HepG2 (cell line): ENCODE data around the gene SRD5A3. TPM values are rescaled to one million over a fixed set of nuclear protein-coding genes. Genes with fewer than 3 reads are reported as not detected.

Source experiments
- BRCA1 ChIP-seq: sonication (generic); formaldehyde crosslinking; IDR thresholded peaks from 2 replicates; pipeline ENCODE4 v1.4.0; 2020; ENCODE audit warnings: missing genetic modification reagents
- CENPT ChIP-seq: sonication (generic); formaldehyde crosslinking; IDR thresholded peaks from 2 replicates; pipeline ENCODE4 v1.8.0; 2022; ENCODE audit warnings: low read depth, mild to moderate bottlenecking, moderate library complexity, missing genetic modification reagents
- MAFG ChIP-seq: sonication (generic); formaldehyde crosslinking; IDR thresholded peaks from 2 replicates; pipeline ENCODE4 v1.5.1; 2020; ENCODE audit warnings: mild to moderate bottlenecking, missing genetic modification reagents
- PRMT3 ChIP-seq: sonication (generic); formaldehyde crosslinking; IDR thresholded peaks from 2 replicates; pipeline ENCODE4 v1.8.1; 2022; ENCODE audit warnings: low read depth, mild to moderate bottlenecking, moderate library complexity, missing genetic modification reagents, borderline replicate concordance
- SP4 ChIP-seq: sonication (generic); formaldehyde crosslinking; IDR thresholded peaks from 2 replicates; pipeline ENCODE4 v1.8.1; 2023; ENCODE audit warnings: mild to moderate bottlenecking, missing genetic modification reagents
- SP5 ChIP-seq: IDR thresholded peaks from 2 replicates; pipeline ENCODE4 v1.6.1; 2016; ENCODE audit warnings: low read depth, borderline replicate concordance
- SUZ12 ChIP-seq: fragments of 150-350 bp; IDR thresholded peaks from 2 replicates; pipeline ENCODE4 v1.6.1; 2014; ENCODE audit warnings: low read depth, low read length
- TBL1XR1 ChIP-seq: fragments of 150-350 bp; IDR thresholded peaks from 2 replicates; pipeline ENCODE4 v1.6.1; 2014; ENCODE audit warnings: borderline replicate concordance, low read length; ENCODE audit not compliant: partially characterized antibody
- ZBTB21 ChIP-seq: sonication (generic); formaldehyde crosslinking; IDR thresholded peaks from 2 replicates; pipeline ENCODE4 v1.4.0; 2020; ENCODE audit warnings: missing genetic modification reagents
- ZBTB42 ChIP-seq: sonication (generic); formaldehyde crosslinking; IDR thresholded peaks from 2 replicates; pipeline ENCODE4 v1.5.0; 2020; ENCODE audit warnings: mild to moderate bottlenecking, missing genetic modification reagents
- ZC3H13 ChIP-seq: sonication (generic); formaldehyde crosslinking; IDR thresholded peaks from 2 replicates; pipeline ENCODE4 v1.8.1; 2023; ENCODE audit warnings: mild to moderate bottlenecking, missing genetic modification reagents, moderate library complexity
- ZFP37 ChIP-seq: sonication (generic); formaldehyde crosslinking; IDR thresholded peaks from 2 replicates; pipeline ENCODE4 v1.4.0; 2020; ENCODE audit warnings: missing genetic modification reagents, borderline replicate concordance
- ZFP41 ChIP-seq: sonication (generic); formaldehyde crosslinking; IDR thresholded peaks from 2 replicates; pipeline ENCODE4 v1.4.0; 2020; ENCODE audit warnings: mild to moderate bottlenecking, missing genetic modification reagents, borderline replicate concordance
- ZFP90 ChIP-seq: sonication (generic); formaldehyde crosslinking; IDR thresholded peaks from 2 replicates; pipeline ENCODE4 v1.8.0; 2022; ENCODE audit warnings: missing genetic modification reagents, mild to moderate bottlenecking, inconsistent platforms, borderline replicate concordance
- ZNF383 ChIP-seq: sonication (generic); formaldehyde crosslinking; IDR thresholded peaks from 2 replicates; pipeline ENCODE4 v1.4.0; 2020; ENCODE audit warnings: missing genetic modification reagents, mild to moderate bottlenecking, borderline replicate concordance
- polyA plus RNA-seq, 8 experiments: library from polyadenylated mRNA; depleted of rRNA in 3 of 8; stranded (reverse) in 7 of 8; unstranded in 1 of 8; fragments of >200 nt; fragmentation: Illumina TruSeq in 4 of 8; extraction: Trizol in 4 of 8; gene quantifications; 2 replicates each; pipeline versions ENCODE4 v1.2.1 to v1.2.3, GENCODE V29; 2011 to 2016; ENCODE audit warnings: low read depth in 4 of 8, missing spikeins in 1 of 8, mixed read lengths in 1 of 8; ENCODE audit not compliant: insufficient read depth in 1 of 8
- total RNA-seq, 5 experiments: library from RNA; depleted of rRNA; stranded (reverse); fragments of >200 nt; fragmentation: Illumina TruSeq; extraction: Trizol; gene quantifications; 2 replicates each; pipeline ENCODE4 v1.2.3, GENCODE V29; 2016; ENCODE audit warnings: low read depth in 1 of 5
- TF ChIP-seq, protein P1 (sequence below): sonication (generic); formaldehyde crosslinking; IDR thresholded peaks from 2 replicates; pipeline ENCODE4 v1.5.0; 2020; ENCODE audit warnings: missing genetic modification reagents, mild to moderate bottlenecking, borderline replicate concordance
- TF ChIP-seq, protein P2 (sequence below): sonication (generic); formaldehyde crosslinking; conservative IDR thresholded peaks from 2 replicates; pipeline ENCODE4 v1.5.0; 2020; ENCODE audit warnings: missing genetic modification reagents
- TF ChIP-seq, protein P3 (sequence below): sonication (generic); formaldehyde crosslinking; IDR thresholded peaks from 2 replicates; pipeline ENCODE4 v1.4.0; 2020; ENCODE audit warnings: missing genetic modification reagents, borderline replicate concordance
- TF ChIP-seq, protein P4 (sequence below): sonication (generic); formaldehyde crosslinking; IDR thresholded peaks from 2 replicates; pipeline ENCODE4 v1.9.0; 2022; ENCODE audit warnings: low read depth, missing genetic modification reagents

The SRD5A3 gene
- total and polyA plus RNA-seq, 2 of the 13 experiments (the other 11 are each of a cell fraction or from before 2014, with no cell fraction given), result 12.4 to 18.4 TPM

DNA sequence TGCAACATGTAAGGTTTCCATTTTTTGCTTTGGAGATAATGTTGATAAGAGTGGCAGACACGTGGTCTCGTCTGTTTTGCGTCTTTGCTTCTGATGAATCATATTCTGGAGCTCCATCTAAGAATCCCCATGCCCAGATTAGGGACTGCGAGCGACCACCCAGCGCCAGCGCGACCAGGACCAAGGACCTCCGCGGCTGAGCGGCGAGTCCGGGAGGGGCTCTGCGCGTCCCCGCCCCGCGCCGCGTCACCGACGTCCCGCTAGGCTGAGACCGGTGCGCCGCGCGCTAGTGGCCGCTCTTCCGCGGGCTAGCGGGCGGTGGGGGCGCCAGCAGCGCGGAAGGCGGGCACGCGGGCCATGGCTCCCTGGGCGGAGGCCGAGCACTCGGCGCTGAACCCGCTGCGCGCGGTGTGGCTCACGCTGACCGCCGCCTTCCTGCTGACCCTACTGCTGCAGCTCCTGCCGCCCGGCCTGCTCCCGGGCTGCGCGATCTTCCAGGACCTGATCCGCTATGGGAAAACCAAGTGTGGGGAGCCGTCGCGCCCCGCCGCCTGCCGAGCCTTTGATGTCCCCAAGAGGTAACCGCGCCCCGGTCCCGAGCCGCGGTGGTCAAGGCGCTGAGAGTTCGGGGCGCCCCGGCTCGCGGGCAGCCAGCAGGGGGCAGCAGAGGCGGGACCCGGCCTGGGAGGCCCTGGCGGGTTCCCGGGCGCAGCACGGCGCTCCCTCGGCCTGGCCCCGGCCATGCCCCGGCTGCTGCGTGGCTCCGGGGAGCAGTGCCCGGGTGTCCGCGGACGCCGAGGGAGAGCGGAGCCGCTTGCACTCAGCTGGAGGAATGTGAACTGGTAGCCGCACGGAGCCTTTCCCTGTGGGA lies at the start of gene SRD5A3 (continued):
- TF ChIP-seq, protein P1, sequence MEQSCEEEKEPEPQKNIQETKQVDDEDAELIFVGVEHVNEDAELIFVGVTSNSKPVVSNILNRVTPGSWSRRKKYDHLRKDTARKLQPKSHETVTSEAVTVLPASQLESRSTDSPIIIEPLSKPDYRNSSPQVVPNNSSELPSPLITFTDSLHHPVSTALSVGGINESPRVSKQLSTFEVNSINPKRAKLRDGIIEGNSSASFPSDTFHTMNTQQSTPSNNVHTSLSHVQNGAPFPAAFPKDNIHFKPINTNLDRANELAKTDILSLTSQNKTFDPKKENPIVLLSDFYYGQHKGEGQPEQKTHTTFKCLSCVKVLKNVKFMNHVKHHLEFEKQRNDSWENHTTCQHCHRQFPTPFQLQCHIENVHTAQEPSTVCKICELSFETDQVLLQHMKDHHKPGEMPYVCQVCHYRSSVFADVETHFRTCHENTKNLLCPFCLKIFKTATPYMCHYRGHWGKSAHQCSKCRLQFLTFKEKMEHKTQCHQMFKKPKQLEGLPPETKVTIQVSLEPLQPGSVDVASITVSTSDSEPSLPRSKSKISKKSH (CRISPR knock-in tag), result peak; percentile 44; the same call in 1 of the 2 replicates
- TF ChIP-seq SP4 (CRISPR knock-in tag) (peak; percentile 67; the same call in 1 of the 2 replicates), ZC3H13 (CRISPR knock-in tag) (no peak; the same call in 1 of the 2 replicates), ZFP90 (CRISPR knock-in tag) (no peak; the same call in none of the 2 replicates), ZBTB21 (CRISPR knock-in tag) (no peak), CENPT (CRISPR knock-in tag) (no peak; the same call in 1 of the 2 replicates), ZFP41 (CRISPR knock-in tag) (no peak), TBL1XR1 (no peak), PRMT3 (CRISPR knock-in tag) (peak; percentile 65; the same call in 1 of the 2 replicates), ZFP37 (CRISPR knock-in tag) (no peak), SP5 (0 out of 2 replicates have a peak, but pooled peaks have one; percentile 23), ZBTB42 (CRISPR knock-in tag) (0 out of 2 replicates have a peak, but pooled peaks have one; percentile 50), ZNF383 (CRISPR knock-in tag) (no peak), MAFG (CRISPR knock-in tag) (no peak), BRCA1 (CRISPR knock-in tag) (no peak), SUZ12 (no peak)
- TF ChIP-seq, protein P2, sequence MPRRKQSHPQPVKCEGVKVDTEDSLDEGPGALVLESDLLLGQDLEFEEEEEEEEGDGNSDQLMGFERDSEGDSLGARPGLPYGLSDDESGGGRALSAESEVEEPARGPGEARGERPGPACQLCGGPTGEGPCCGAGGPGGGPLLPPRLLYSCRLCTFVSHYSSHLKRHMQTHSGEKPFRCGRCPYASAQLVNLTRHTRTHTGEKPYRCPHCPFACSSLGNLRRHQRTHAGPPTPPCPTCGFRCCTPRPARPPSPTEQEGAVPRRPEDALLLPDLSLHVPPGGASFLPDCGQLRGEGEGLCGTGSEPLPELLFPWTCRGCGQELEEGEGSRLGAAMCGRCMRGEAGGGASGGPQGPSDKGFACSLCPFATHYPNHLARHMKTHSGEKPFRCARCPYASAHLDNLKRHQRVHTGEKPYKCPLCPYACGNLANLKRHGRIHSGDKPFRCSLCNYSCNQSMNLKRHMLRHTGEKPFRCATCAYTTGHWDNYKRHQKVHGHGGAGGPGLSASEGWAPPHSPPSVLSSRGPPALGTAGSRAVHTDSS (CRISPR knock-in tag), result no peak
- TF ChIP-seq, protein P3, sequence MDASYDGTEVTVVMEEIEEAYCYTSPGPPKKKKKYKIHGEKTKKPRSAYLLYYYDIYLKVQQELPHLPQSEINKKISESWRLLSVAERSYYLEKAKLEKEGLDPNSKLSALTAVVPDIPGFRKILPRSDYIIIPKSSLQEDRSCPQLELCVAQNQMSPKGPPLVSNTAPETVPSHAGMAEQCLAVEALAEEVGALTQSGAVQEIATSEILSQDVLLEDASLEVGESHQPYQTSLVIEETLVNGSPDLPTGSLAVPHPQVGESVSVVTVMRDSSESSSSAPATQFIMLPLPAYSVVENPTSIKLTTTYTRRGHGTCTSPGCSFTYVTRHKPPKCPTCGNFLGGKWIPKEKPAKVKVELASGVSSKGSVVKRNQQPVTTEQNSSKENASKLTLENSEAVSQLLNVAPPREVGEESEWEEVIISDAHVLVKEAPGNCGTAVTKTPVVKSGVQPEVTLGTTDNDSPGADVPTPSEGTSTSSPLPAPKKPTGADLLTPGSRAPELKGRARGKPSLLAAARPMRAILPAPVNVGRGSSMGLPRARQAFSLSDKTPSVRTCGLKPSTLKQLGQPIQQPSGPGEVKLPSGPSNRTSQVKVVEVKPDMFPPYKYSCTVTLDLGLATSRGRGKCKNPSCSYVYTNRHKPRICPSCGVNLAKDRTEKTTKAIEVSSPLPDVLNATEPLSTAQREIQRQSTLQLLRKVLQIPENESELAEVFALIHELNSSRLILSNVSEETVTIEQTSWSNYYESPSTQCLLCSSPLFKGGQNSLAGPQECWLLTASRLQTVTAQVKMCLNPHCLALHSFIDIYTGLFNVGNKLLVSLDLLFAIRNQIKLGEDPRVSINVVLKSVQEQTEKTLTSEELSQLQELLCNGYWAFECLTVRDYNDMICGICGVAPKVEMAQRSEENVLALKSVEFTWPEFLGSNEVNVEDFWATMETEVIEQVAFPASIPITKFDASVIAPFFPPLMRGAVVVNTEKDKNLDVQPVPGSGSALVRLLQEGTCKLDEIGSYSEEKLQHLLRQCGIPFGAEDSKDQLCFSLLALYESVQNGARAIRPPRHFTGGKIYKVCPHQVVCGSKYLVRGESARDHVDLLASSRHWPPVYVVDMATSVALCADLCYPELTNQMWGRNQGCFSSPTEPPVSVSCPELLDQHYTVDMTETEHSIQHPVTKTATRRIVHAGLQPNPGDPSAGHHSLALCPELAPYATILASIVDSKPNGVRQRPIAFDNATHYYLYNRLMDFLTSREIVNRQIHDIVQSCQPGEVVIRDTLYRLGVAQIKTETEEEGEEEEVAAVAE, result 0 out of 2 replicates have a peak, but pooled peaks have one; percentile 7
- TF ChIP-seq, protein P4, sequence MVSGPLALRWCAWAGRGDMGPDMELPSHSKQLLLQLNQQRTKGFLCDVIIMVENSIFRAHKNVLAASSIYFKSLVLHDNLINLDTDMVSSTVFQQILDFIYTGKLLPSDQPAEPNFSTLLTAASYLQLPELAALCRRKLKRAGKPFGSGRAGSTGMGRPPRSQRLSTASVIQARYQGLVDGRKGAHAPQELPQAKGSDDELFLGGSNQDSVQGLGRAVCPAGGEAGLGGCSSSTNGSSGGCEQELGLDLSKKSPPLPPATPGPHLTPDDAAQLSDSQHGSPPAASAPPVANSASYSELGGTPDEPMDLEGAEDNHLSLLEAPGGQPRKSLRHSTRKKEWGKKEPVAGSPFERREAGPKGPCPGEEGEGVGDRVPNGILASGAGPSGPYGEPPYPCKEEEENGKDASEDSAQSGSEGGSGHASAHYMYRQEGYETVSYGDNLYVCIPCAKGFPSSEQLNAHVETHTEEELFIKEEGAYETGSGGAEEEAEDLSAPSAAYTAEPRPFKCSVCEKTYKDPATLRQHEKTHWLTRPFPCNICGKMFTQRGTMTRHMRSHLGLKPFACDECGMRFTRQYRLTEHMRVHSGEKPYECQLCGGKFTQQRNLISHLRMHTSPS (CRISPR knock-in tag), result no peak; the same call in 1 of the 2 replicates
